GM18858 (cell line): ENCODE measurements around the gene EPS8L1.

Experiments
- ATAC-seq: cut with Tn5 transposase; IDR thresholded peaks from one replicate; pipeline ENCODE4 v1.9.1; 2021; ENCODE audit not compliant: unreplicated experiment

EPS8L1 gene

GRCh38 chr19:55079400-55080038 lies 3.9 kb downstream of the EPS8L1 start:
- ATAC-seq: no peak

DNA sequence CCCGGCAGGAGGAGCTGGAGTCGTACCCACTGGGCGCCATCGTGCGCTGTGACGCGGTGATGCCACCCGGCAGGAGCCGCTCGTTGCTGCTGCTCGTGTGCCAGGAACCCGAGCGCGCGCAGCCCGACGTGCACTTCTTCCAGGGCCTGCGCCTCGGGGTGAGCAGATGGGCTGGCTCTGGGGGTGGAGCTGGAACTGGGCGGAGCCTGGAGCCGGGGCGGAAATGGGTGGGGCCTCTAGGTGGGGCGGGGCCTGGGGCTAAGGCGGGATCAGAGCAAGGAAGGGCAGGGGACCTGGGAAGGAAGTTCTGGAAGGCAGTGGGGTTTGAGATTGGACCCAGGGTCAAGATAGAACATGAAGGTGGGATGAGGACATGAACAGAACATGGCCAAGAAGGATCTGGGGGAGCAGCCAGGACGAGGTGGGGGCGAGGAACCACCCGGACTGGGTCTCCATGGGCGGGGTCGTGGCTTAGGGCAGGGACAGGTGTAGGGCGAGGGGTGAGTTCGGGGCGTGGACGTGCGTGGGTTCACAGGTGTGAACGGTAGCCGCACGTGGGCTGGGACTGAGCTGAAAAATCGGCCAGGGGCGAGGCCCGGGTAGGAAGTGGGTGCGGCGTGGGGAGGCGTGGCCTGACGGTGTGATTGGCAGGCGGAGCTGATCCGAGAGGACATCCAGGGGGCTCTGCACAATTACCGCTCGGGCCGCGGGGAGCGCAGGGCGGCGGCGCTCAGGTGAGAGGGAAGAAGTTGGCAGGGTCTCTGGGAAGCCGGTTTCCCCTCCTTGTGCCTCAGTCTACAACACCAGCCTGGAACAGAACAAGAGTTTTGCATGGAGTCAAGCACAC lies 4.7 kb downstream of the EPS8L1 start:
- ATAC-seq: no peak

- ATAC-seq: no peak
Measured at GRCh38 chr19:55080968-55081769, 5.5 kb downstream of the EPS8L1 start.

GRCh38 chr19:55081770-55082019 lies 6.0 kb downstream of the EPS8L1 start:
- no peak for ATAC-seq

DNA sequence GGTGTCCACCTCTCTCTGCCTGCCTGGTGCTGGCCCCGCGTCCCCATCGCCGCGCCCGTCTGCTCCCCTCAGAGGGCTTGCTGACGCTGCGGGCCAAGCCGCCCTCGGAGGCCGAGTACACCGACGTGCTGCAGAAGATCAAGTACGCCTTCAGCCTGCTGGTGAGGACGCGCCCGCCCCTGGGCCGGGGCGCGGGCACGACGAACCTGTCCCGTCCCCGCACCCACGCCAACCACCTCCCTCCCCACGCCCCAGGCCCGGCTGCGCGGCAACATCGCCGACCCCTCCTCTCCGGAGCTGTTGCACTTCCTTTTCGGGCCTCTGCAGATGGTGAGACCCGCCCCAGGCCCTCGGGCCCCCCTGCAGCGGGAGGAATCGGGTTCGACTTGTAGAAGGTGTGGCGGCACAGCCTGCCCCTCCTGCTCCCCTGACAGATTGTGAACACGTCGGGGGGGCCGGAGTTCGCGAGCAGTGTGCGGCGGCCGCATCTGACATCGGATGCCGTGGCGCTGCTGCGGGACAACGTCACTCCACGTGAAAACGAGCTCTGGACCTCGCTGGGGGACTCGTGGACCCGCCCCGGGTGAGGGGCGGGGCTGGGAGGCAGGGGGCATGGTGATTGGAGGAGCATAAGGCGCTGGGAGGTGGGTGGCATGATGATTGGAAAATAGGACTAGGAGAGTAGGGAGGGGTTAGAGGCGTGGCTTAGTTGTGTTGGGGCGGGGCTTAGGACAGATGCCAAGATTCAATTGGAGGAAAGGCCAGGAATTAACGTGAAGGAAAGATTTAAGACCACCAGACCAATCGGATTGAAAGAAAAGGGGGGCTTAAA lies 6.6 kb downstream of the EPS8L1 start:
- no peak for ATAC-seq

DNA sequence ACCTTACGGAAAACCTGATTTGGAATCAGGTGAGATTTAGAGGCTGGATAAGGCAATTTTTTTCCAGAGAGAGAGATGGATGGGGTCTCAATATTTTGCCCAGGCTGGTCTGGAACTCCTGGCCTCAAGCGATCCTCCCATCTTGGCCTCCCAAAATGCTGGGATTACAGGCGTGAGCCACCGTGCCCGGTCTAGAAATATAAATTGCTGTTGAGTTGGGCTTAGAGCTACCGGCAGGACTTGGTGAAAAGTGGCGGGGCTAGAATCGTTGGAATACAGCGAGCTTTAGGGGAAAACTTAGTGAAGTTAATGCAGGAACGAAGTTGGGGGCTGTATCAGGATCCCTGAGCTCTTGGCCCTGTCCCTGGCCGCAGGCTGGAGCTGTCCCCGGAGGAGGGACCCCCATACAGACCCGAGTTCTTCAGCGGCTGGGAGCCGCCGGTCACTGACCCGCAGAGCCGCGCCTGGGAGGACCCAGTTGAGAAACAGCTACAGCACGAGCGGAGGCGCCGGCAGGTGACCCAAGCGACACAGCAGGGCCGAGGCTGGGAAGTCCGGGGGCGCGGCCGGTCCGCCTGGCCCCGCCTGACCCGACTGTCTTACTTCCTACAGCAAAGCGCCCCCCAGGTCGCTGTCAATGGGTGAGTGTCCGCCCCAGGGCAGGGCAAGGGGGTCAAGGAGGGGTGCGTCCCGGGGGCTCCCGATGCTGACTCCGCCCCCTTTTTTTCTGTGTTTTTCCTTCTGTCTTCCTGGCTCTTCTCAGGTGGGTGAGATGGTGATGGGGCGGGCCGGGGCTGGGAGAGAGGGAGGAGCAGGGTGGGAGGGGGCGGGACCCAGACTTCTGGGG lies 7.6 kb downstream of the EPS8L1 start:
- no peak for ATAC-seq

GRCh38 chr19:55084416-55084815 lies 8.7 kb downstream of the EPS8L1 start:
- no peak for ATAC-seq

- no peak for ATAC-seq
Measured at GRCh38 chr19:55085923-55086715, 10.4 kb downstream of the EPS8L1 start.

DNA sequence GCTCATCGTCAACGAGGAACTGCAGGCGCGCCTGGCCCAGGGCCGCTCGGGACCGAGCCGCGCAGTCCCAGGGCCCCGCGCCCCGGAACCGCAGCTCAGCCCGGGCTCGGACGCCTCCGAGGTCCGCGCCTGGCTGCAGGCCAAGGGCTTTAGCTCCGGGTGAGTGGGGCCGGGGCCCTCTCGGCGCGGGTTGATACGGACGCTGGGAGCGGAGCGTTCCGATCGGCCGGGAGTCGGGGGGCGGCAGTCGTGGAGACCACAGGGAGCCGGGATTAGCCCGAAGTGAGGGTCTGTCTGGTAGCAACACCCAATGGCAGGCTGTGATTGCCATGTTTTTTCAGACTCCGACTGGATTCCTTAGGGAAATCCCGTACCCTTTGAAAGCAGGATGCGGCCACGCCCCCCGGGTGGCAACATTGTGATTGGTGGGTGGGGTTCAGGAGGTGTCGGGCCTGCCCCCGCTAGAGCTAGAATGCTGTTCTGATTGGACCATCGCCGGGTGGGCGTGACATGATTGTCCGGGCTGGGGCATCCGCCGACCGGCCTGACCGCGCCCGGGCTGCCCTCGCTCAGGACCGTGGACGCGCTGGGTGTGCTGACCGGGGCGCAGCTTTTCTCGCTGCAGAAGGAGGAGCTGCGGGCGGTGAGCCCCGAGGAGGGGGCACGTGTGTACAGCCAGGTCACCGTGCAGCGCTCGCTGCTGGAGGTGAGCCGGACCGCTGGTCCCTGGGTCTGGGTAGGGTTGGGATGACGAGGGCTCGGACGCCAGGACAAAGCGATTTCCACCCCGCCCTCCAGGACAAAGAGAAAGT lies 11.3 kb downstream of the EPS8L1 start:
- ATAC-seq: no peak

- ATAC-seq: no peak
Measured at GRCh38 chr19:55087542-55087901, 11.9 kb downstream of the EPS8L1 start.

DNA sequence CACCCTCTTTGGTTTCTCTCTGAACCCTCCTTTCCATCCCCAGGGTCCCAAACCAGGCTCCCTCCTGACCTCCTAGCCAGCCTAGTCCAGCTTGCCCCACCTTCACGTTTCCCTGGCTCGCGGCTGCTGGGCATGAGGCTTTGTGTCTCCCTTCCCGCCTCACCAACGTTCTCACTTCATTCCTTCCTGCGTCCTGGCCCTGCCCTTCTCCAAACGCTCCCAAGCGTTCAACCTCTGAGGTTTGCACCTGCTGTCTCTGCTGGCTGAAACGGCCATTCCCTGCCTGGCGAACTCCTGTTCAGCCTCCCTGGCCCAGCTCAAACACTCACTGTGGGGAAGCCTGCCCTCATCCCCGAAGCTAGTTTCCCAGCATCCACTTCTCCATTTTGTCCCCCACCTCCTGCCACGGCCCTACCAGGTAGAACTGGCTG lies 12.4 kb downstream of the EPS8L1 start:
- no peak for ATAC-seq

DNA sequence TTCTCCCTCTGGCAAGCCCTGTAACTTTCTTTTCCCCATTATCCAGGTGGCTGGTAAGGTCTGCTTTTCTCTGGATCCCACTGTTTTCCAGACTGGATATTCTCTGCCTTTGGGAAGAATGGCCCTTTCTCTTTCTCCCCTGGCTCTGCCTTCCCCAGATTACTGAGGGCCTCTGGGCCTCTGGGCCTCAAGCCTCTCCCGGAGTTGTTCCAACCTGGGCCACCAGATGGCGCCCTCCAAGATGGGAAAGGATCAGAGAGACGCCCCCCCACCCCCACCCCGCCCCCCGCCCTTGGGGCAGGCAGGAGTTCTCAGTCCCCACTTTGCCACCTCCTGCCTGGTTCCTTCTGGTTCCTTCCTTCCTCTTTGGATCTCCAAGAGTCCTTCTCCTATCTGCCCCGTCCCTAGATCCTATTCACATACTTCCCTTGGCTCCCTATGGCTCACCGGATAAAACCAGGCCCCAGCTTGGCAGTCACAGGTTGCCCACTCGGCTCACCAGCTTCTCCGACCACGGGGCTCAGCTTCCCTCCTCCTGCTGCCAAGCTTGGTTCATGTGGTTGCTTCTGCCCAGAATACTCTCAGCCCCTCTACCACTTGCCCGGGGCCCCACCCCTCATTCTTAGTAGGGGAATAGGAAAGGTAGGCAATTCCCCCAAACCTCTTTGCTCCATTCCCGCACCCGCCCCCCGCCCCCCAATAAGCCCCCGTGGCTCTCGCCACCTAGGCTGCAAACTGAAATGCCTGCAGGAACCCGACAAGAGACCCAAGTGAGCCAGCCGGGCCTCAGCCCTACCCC lies 13.1 kb downstream of the EPS8L1 start:
- no peak for ATAC-seq

DNA sequence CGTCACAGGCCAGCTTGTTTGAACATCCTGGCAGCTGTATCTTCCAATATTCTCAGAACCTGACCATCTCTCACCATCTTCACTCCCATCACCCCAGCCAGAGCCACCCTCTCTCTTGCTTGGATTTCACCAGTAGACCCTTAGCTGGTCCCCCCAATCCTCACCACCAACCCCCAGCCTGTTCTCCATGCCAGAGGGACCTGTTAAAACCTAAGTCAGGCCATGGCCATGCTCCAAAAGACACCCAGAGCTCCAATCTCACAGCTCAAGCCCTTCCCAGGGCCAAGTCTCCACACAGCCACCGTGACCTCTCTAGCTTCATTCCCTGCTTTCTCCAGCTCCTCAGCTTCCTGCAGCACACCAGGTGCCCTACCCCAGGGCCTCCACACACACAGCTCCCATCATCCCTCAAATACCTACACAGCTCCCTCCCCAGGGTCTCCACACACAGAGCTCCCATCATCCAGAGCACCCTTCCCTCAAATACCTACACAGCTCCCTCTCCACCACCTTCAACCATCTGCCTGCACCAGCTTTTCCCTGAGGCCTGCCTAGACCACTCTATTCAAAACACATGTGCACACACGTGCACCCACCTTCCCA lies 13.8 kb downstream of the EPS8L1 start:
- no peak for ATAC-seq

DNA sequence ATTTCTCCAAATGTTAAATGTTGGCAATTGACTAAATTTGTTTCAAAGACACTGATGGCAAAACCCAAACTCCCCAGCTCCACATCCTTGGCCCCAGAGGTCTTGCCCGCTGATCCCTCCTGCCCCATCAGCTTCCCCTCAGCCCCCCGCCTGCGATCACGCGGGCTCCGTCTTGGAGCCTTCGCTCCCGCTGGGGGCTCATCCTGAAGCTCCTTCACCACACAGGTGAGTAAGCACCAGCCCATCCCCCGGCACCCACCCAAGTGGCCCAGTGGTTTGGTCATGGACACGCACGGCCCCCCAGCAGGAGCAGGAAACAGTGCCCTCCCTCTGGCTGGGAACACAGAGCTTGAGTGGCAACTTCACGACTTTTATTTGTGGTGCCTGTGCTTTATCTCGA lies 14.9 kb downstream of the EPS8L1 start:
- no peak for ATAC-seq

DNA sequence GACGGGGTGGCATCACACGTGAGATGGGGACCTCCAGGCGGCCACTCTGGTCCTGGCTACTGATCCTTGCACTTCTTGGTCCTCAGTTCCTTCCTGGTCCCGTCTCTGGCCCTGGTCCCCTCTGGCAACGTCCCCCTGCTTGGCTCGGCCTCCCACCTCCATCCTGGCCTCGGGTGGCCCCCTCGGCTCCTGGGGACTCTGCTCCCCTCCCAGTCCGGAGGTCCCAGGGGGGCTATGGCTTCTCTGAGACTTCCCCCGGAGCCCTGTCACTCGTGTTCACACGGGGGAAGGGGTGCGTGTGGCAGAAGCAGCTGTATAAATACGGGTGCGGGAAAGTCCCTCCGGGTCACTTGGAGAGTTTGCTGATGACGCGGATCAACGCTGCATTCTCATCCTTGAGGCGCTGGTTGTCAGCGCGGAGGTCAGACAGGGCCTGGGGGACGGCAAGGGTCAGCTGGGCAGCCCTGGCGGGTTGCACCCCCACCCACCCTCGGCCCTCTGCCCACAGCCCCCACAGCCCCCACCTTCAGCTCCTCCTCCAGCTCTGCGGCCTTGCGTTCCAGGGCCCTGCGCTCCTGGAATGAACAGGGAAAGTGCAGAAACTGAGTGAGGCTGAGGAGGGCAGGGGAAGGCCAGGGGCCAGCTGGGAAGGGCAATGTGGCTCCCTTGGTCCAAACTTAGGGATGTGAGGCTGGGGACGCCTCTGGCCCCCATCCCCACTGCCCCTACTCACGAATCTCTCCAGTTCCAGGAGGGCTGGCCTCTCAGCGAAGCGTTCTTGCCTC lies 15.6 kb downstream of the EPS8L1 start:
- ATAC-seq: no peak

- ATAC-seq: no peak
Measured at GRCh38 chr19:55091955-55092354, 16.3 kb downstream of the EPS8L1 start.
